Stimulated activated effector memory CD8-positive, alpha-beta T cell treated with anti-CD3 and anti-CD28 coated beads, Interleukin-12 subunit alpha, Interleukin-12 subunit beta, amount 100 ng/mL, for 72 hours (primary cell): Measurements from ENCODE around the gene FTH1.

Experiments
- ATAC-seq: fragments of 150-1000 bp; cut with Tn5 transposase; 2 replicates; pipeline ENCODE4 v1.10.0; 2021
- DNase-seq, 2 donors: peaks; one replicate each; pipeline ENCODE4 v3.0.0; 2021 to 2022; ENCODE audit warnings: low spot score in 2 of 2
- H3K27ac Mint-ChIP-seq: one replicate; pipeline ENCODE4 v1.8.0; 2022; ENCODE audit warnings: mild to moderate bottlenecking, mixed read lengths
- H3K36me3 Mint-ChIP-seq: one replicate; pipeline ENCODE4 v1.8.0; 2022; ENCODE audit warnings: mild to moderate bottlenecking, mixed read lengths
- H3K4me1 Mint-ChIP-seq: one replicate; pipeline ENCODE4 v1.8.0; 2022; ENCODE audit warnings: mixed read lengths
- H3K4me3 Mint-ChIP-seq: one replicate; pipeline ENCODE4 v1.8.0; 2022; ENCODE audit warnings: mild to moderate bottlenecking, mixed read lengths
- H3K9me3 Mint-ChIP-seq: one replicate; pipeline ENCODE4 v1.8.0; 2022; ENCODE audit warnings: mixed read lengths

Gene FTH1

DNA sequence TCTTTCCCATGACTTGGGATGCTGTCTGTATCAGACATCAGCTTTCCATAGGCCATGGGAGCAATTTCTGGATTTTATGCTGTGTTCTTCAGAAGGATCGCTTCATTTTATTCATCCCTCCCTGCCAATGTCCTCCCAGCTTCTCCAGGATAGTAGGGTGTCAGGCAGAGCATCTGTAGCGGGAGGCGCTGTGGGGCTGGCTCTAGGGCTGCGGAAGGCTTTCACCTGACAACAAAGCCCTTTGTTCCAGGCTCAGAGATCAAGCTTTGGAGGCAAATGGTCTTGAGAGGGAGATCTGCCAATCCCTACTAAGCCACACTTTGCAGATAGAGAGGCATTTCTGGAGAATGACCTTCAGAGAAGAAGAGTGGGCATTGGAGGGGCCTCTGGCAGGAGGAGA lies 29.5 kb upstream of the FTH1 start:
- Mint-ChIP-seq H3K9me3 (peaks cover 8% of the 10 kb centered on the region), H3K27ac (no peak overlapping the region), H3K36me3 (peaks cover 4% of the 10 kb centered on the region), H3K4me1 (no peaks in the 10 kb centered on the region), H3K4me3 (no peak overlapping the region)
- ATAC-seq (no peak), DNase-seq (no peak)

DNA sequence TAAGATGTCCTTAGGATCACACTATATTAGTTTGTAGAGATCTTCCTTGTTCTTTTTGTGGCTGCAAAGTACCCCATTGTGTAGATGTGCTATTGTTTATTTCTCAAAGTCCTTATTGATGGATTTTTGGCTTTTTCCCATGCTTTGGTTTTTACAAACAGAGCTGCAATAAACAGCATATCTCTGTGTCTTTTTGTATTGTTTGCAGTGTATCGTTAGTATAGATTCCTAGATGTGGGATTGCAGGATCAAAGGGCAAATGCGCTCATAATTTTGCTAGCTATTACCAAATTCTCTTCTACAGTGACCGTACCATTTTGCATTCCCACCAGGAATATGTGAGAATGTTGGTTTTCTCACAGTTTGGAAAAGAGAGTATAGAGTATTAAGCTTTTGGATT lies 27.5 kb upstream of the FTH1 start:
- Mint-ChIP-seq H3K27ac (no peak overlapping the region), H3K36me3 (peaks cover 4% of the 10 kb centered on the region), H3K4me3 (no peak overlapping the region), H3K9me3 (peaks cover 11% of the 10 kb centered on the region), H3K4me1 (no peaks in the 10 kb centered on the region)
- ATAC-seq (no peak), DNase-seq (no peak)

DNA sequence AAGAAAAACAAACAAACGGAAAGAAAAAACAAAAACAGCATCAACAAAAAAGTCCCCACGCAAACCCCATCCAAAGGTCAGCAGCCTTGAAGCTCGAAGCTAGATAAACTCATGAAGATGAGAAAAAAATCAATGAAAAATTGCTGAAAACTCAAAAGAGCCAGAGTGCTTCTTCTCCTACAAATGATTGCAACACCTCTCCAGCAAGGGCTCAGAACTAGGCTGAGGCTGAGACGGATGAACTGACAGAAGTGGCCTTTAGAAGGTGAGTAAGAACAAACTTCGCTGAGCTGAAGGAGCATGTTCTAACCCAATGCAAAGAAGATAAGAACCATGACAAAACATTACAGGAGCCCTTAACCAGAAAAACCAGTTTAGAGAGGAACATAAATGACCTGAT lies 18.4 kb upstream of the FTH1 start:
- Mint-ChIP-seq H3K27ac (no peak overlapping the region), H3K9me3 (peaks cover 14% of the 10 kb centered on the region), H3K36me3 (no peaks in the 10 kb centered on the region), H3K4me3 (no peak overlapping the region), H3K4me1 (no peaks in the 10 kb centered on the region)
- ATAC-seq (no peak), DNase-seq (no peak)

DNA sequence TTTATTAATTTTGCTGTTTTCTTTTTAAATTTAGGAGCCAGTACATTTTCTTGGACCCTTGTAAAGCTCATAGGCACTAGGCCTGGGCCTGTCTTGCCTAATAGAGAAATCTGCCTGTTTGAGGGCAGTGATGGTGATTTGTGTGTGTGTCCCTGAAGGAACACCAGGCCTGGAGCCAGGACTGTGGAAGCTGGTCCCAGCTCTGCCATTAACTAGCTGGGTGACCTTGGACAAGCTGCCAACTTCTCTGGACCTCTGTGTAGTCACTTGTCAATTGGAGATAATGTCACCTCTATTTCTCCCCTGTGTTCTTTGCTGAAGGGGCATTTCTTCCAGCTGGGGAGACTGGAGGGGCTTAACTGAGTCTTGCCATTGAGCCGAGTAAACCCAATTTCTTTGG lies 16.0 kb upstream of the FTH1 start:
- H3K36me3 Mint-ChIP-seq: no peaks in the 10 kb centered on the region
- no peak overlapping the region for H3K4me3 Mint-ChIP-seq
- H3K9me3 Mint-ChIP-seq: peaks cover 11% of the 10 kb centered on the region
- no peaks in the 10 kb centered on the region for H3K4me1 Mint-ChIP-seq
- H3K27ac Mint-ChIP-seq: no peak overlapping the region
- ATAC-seq (no peak), DNase-seq (no peak)

DNA sequence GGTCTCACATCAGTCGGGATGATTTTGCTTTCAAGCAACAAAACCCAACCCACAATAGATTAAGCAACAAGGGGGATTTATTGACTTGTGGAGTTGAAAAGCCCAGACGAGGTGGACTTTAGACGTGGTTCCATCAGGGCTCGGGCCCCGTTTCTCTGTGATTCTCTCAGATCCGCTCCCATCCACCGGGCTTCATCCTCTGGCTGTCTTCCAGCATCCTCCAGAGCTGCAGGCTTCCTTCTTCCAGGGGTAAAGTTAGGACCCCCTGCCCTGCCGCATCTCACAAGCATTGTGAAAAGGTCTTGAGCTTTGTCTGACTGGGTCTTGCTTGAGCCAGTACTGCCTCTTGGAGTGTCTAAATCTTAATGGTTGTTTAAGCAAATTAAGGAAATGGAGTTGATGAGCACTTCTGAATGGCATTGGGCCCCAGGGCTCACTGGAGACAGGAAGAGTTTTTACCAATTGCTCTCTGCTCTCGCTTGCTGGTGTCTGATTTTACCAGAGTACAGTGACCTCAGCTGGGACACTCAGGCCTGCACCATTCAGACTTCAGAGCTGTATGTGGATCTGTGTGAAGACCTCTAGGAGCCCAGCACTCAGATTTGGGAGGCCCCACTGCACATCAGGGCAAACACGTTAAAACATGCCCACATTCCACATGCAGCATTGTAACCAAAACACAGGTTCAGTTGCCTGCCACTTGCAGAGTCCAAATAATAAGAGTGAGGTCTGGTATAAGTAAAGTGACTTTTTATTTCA lies 13.5 kb upstream of the FTH1 start:
- no peaks in the 10 kb centered on the region for H3K36me3 Mint-ChIP-seq
- no peak overlapping the region for H3K4me3 Mint-ChIP-seq
- DNase-seq: no peak
- ATAC-seq: no peak
- no peak overlapping the region for H3K27ac Mint-ChIP-seq
- H3K4me1 Mint-ChIP-seq: no peaks in the 10 kb centered on the region
- no peaks in the 10 kb centered on the region for H3K9me3 Mint-ChIP-seq

DNA sequence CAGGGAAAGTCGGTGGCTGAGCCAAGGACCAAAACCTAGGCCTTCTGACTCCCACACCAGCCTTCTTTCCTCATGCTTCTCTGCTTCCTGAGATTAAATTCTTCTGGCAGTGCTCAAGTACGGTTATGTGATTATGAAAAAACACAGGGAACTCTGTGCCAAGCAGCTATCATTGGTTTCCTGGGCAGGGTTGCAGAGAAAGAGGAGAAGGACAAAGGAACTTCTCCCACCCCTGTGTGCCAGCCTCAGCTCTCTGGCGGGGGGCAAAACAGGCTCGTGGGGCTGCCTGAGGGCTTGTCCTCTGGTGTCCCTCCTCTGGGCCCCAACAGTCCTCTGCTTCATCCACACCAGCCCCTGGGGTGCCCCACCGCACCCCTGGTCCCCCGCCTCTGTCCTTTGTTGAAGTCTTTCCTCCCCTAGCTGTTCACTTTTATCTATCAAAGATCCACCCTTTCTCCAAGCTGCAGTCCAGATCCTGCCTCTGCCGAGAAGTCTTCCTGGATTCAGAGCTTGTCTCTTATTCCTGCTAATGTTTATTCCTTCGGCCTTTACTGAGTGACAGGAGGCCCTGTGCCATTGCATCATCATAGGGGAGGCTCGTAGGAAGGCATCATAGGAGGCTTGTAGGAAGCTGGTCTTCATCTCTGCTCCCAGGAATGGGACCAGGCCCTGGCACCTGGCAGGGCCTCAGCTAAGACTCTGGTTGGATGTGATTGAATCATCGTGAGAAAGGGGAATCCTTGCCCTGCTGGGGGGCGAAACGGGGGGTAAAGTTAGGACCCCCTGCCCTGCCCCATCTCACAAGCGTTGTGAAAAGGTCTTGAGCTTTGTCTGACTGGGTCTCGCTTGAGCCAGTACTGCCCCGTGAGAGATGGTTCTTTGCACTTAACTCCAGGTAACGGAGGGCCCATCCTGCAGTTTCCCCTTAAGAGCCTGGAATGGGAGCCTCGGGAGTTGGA lies 11.5 kb upstream of the FTH1 start:
- Mint-ChIP-seq H3K9me3 (no peaks in the 10 kb centered on the region), H3K4me3 (no peak overlapping the region), H3K27ac (no peak overlapping the region), H3K36me3 (no peaks in the 10 kb centered on the region), H3K4me1 (no peaks in the 10 kb centered on the region)
- DNase-seq (no peak), ATAC-seq (no peak)

DNA sequence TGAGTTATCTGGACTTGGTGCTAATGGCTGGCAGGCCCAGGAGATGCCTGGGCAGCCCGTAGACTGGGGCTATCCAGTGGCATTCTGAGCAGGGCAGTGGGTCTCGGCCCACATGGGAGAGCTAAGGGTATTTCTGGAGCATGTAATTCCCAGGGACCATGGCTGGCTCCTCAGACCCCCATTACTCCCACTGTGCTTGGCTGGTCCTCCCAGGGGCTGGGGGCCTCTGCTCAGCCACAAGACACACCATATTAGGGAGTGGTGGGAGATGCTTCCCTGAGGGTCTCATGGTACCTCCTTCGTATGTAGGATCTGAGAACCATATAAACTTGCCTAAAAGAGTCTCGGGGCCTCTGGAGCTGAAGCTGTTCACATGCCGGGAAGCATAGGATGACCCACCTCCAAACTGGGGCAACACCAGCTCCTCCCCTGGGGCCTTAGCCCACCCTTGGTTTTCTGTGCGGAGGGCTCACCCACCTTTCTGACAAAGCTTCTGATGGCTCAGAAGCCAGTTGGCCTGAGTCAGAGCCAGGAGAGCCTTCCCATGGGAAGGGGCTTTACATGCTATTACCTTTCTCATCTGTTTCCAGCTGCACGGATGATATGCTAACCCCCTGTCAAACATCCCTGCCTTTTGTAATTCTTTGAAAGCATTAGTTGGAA lies 9.5 kb upstream of the FTH1 start:
- no peak for DNase-seq
- H3K9me3 Mint-ChIP-seq: no peaks in the 10 kb centered on the region
- no peaks in the 10 kb centered on the region for H3K36me3 Mint-ChIP-seq
- H3K27ac Mint-ChIP-seq: peak overlapping the region; percentile 14
- no peak for ATAC-seq
- H3K4me1 Mint-ChIP-seq: peaks cover 15% of the 10 kb centered on the region
- H3K4me3 Mint-ChIP-seq: no peak overlapping the region

DNA sequence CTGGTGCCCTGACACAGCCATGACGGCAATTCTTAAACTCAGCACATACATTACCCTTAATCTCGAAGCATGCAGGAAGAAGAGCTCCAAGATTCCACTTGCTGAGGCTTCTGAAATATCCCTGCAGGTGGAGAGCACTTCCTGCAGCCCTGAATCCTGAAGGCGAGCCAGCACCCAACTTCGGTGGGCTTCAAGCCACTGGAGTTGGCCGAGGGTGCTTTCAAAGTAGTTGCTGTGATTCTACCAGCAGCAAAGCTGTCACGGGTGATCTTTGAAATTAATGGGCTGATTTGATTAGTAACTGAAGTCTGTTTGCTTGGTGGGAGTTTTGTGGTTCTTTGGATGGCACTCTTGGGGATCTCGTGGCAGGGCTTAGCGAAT lies 9.0 kb upstream of the FTH1 start:
- ATAC-seq (no peak), DNase-seq (no peak)
- Mint-ChIP-seq H3K27ac (peak overlapping the region; percentile 14), H3K36me3 (no peaks in the 10 kb centered on the region), H3K9me3 (no peaks in the 10 kb centered on the region), H3K4me1 (peaks cover 20% of the 10 kb centered on the region), H3K4me3 (no peak overlapping the region)

DNA sequence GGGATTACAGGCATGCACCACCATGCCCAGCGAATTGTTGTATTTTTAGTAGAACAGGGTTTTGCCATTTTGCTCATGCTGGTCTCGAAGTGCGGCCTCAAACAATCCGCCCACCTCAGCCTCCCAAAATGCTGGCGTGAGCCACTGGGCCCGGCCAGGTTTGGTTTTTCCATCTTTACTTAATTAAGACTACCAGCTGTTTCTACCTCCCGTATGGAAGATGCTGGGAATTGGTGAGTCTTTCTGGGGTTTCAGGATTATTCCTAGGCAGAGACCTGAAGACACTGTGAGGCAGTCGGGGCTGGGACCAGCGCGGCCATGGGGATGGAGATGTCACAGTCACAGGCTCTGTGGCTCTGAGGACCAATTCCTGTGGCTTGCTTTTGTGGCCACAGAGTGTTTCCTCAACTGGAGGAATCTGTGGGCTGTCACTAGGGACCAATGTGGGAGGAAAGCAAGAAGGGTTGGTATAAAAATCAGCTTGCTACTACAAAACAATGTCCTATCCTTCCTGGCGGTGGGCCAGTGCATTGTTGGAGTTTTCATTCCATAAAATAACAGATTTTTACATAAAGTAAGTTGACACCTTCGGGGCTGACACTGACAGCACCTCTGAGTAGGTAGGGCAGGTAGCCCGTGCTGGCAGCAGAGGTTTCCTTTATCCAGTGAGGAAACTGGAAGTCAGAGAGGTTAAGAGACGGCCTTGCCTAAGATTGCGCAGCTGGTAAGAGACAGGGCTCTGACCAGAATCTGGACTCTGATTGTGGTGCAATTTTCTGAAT lies 8.4 kb upstream of the FTH1 start:
- Mint-ChIP-seq H3K4me3 (no peak overlapping the region), H3K4me1 (peaks cover 26% of the 10 kb centered on the region), H3K36me3 (no peaks in the 10 kb centered on the region), H3K9me3 (no peaks in the 10 kb centered on the region), H3K27ac (peak overlapping the region; percentile 79)
- DNase-seq (no peak), ATAC-seq (no peak)

DNA sequence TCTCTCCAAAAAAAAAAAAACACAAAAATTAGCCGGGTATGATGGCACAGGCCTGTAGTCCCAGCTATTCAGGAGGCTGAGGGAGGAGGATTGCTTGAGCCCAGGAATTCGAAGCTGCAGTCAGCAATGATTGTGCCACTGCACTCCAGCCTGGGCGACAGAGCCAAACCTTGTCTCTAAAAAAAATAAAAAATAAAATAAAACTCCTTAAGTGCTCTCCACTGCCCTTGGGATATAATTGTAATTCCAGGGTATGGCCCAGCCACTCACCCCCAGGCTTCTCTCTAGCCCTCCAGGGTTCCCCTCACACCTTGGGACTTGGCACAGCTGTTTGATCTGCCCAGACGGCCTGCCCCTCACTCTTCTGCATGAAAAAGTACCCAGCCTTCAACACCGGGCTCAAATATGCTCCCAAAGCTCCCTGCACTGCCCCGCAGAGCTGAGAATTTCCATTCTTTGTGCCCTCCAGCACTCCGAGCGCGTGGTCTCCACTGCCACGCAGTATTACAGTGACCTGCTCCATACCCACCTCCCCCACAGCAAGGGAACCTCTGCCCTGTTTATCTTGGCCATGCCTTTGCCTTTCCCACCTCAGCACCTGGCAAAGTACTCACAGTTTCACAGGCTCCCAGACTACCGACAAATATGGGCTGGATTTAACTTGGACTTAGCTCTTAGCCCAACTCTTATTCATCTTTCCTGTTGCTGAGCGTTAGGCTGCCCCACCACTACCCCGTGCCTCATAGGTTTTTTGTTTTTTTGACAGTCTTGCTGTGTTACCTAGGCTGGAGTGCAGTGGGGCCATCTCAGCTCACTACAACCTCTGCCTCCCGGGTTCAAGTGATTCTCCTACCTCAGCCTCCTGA lies 7.6 kb upstream of the FTH1 start:
- no peak for DNase-seq
- H3K4me3 Mint-ChIP-seq: no peak overlapping the region
- peaks cover 29% of the 10 kb centered on the region for H3K4me1 Mint-ChIP-seq
- H3K9me3 Mint-ChIP-seq: no peaks in the 10 kb centered on the region
- no peaks in the 10 kb centered on the region for H3K36me3 Mint-ChIP-seq
- ATAC-seq: no peak
- H3K27ac Mint-ChIP-seq: peak overlapping the region; percentile 79

DNA sequence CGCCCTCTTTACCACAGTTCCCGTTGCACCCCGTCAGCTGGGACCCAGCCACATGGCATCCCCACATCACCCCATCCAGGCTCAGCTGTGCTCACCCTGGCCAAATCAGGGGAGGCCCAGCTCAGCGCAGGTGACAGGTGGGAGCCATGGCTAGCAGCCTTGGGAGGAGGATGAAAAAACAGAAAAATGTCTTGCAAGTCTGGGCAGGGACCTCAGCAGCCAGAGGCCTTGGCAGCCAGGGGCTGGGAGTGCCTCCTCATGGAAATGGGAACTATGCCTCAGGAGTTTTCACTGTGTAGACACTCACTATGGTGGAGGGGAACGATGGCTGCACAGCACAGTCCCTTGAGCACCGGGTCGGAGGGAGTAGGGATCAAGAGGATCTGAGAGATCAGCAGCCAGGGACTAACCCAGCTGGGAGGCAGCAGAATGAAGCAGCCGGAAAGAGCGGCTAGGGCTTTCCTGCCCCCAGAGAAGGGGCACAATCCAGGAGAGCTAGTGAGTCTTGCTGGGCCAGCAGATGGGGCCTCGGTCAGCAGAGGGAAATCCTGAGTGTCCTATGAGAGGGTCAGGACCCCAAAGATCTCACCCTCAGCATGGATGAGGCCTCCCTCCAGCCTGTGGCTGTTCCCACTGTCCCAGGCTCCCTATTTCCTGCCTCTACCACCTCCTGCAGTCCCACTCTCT lies 6.2 kb upstream of the FTH1 start:
- H3K27ac Mint-ChIP-seq: peak overlapping the region; percentile 89
- H3K9me3 Mint-ChIP-seq: no peaks in the 10 kb centered on the region
- H3K36me3 Mint-ChIP-seq: peaks cover 5% of the 10 kb centered on the region
- DNase-seq (no peak), ATAC-seq (no peak)
- H3K4me3 Mint-ChIP-seq: no peak overlapping the region
- peaks cover 43% of the 10 kb centered on the region for H3K4me1 Mint-ChIP-seq

DNA sequence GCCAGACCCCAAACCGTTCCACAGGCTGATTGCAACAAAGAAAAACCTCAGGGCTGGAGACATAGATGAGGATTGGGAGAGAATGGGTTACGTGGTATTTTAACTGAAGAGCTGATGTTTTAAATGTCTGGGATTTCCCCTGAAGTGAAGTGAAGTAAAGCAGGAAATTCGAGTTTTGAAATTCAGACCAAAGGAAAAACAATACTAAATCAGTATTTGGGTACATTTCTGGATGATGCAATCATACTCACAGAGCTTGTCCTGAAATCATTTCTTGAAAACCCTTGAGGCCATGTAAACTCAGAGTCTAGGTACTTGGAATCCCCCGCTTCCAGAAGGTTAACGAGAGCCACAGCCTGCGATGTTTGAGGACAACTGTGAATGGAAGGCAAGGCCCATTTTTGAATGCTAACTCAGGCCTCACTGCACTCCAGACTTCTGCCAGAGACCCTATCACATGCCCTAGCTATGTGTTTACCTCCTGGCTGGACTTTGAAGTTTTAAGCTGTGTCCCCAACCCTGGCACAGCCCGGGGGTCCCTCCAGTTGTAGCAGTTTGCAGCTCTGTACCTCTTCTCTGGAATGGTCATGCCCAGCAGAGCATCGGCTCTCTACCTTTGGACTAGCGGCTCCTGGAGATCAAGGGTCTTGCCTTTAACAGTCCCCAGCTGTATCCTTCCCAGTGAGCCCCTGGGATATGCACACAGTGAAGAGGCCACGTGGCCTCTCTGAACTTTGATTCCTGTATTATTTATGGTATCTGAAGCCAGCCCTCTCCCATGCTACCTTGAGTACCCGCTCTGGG lies 5.4 kb upstream of the FTH1 start:
- Mint-ChIP-seq H3K4me1 (peaks cover 51% of the 10 kb centered on the region), H3K4me3 (no peak overlapping the region), H3K36me3 (peaks cover 6% of the 10 kb centered on the region), H3K9me3 (no peaks in the 10 kb centered on the region), H3K27ac (peak overlapping the region; percentile 89)
- ATAC-seq (no peak), DNase-seq (no peak)

DNA sequence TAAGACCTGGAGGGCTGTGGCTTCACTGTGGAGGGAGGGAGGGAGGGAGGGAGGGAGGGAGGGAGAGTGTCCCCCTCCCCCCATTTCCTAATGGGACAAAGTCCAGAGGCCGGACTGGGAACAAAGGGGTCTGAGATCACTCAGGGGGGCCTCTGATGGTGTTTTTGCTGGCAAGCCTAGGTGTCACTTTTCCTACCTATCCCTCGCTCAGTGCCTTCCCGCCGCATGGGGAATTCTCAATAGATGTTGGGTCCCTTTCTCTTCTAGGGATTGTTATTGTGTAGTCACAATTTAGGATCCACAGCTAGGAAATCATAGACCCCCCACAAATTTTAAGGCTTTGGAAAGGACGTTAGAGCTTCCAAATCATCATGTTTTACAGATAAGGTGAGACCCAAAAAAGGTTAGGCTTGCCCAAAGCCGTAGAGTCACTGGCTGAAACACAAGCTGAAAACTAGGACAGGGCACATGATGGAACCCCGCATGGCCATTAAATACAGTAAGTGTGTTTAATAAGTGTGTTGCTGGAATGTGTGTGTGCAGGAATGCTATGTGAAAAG lies 4.8 kb upstream of the FTH1 start:
- peak overlapping the region; percentile 89 for H3K27ac Mint-ChIP-seq
- peak overlapping the region; percentile 1 for H3K4me3 Mint-ChIP-seq
- no peak for ATAC-seq
- DNase-seq: no peak
- no peaks in the 10 kb centered on the region for H3K9me3 Mint-ChIP-seq
- H3K36me3 Mint-ChIP-seq: peaks cover 6% of the 10 kb centered on the region
- peaks cover 51% of the 10 kb centered on the region for H3K4me1 Mint-ChIP-seq
